Left ventricle myocardium inferior (tissue), 1 donor: Measurements from ENCODE around the gene NINJ2. TPM values are rescaled to one million over a fixed set of nuclear protein-coding genes. Genes with fewer than 3 reads are reported as not detected.
A peak's percentile ranks its signal among the peaks of the same experiment; 100 is the strongest.

Experiments used
- DNase-seq: peaks from one replicate; pipeline ENCODE4 v3.0.0-alpha.2; 2020
- H3K27ac ChIP-seq: fragments of 200-600 bp; replicated peaks from 2 replicates; pipeline ENCODE4 v1.8.0; 2021
- H3K27me3 ChIP-seq: fragments of 200-600 bp; 2 replicates; pipeline ENCODE4 v1.8.0; 2021; ENCODE audit warnings: low read depth
- H3K36me3 ChIP-seq: fragments of 200-600 bp; 2 replicates; pipeline ENCODE4 v1.8.0; 2021
- H3K4me1 ChIP-seq: fragments of 200-600 bp; 2 replicates; pipeline ENCODE4 v1.8.0; 2021
- H3K4me3 ChIP-seq: fragments of 200-600 bp; 2 replicates; pipeline ENCODE4 v1.8.0; 2021; ENCODE audit warnings: mild to moderate bottlenecking, moderate library complexity
- H3K9me3 ChIP-seq: fragments of 200-600 bp; replicated peaks from 2 replicates; pipeline ENCODE4 v1.8.0; 2021
- intact Hi-C: fragments of 100-400 bp; cut with micrococcal nuclease; formaldehyde crosslinking; loops from one replicate; pipeline ENCODE4 v1.11.0; 2022
- total RNA-seq: library from RNA; stranded (reverse); fragmentation: NEBNext Ultra II Directional; extraction: Animal tissue kit (Norgen Biotek cat#: 25700); gene quantifications from one replicate; pipeline ENCODE4 v1.2.1, GENCODE V29; 2021
- TF ChIP-seq, protein P1 (sequence below): fragments of 200-600 bp; IDR thresholded peaks from 2 replicates; pipeline ENCODE4 v1.8.0; 2021; ENCODE audit warnings: antibody characterized with exemption, mild to moderate bottlenecking, borderline replicate concordance
- donor health status: DM: no; HTN: yes; CAD: no; lungs with severe emphysema.

The NINJ2 gene
- total RNA-seq, 1 donor from 2014 or later: 4.6 TPM

DNA sequence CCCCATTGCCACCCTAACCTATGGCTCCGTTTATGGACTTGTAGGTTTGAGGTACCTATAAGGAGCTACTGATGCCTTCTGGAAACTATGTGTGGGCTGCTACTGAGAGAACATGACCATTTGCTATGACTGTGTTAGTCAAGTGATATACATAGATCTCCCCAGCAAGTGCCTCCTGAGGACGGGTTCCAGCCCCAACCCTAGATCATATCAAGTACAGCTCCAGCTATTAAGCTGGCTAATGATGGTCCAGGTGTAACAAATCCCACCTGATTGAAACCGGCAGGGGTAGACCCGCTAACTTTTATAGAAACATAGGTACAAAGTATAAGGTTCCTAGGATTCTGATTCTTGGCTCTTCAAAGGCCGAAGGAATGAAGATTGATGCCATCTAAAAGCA is 23.7 kb downstream of the NINJ2 start:
- Histone ChIP-seq H3K36me3 (no peaks in the 10 kb centered on the region), H3K4me1 (peaks cover 33% of the 10 kb centered on the region), H3K27ac (peak overlapping the region; percentile 100), H3K9me3 (no peaks in the 10 kb centered on the region), H3K4me3 (no peak overlapping the region), H3K27me3 (no peaks in the 10 kb centered on the region)
- TF ChIP-seq, protein P1, sequence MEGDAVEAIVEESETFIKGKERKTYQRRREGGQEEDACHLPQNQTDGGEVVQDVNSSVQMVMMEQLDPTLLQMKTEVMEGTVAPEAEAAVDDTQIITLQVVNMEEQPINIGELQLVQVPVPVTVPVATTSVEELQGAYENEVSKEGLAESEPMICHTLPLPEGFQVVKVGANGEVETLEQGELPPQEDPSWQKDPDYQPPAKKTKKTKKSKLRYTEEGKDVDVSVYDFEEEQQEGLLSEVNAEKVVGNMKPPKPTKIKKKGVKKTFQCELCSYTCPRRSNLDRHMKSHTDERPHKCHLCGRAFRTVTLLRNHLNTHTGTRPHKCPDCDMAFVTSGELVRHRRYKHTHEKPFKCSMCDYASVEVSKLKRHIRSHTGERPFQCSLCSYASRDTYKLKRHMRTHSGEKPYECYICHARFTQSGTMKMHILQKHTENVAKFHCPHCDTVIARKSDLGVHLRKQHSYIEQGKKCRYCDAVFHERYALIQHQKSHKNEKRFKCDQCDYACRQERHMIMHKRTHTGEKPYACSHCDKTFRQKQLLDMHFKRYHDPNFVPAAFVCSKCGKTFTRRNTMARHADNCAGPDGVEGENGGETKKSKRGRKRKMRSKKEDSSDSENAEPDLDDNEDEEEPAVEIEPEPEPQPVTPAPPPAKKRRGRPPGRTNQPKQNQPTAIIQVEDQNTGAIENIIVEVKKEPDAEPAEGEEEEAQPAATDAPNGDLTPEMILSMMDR: no peak
- DNase-seq: no peak
- intact Hi-C loops: no loop called here

DNA sequence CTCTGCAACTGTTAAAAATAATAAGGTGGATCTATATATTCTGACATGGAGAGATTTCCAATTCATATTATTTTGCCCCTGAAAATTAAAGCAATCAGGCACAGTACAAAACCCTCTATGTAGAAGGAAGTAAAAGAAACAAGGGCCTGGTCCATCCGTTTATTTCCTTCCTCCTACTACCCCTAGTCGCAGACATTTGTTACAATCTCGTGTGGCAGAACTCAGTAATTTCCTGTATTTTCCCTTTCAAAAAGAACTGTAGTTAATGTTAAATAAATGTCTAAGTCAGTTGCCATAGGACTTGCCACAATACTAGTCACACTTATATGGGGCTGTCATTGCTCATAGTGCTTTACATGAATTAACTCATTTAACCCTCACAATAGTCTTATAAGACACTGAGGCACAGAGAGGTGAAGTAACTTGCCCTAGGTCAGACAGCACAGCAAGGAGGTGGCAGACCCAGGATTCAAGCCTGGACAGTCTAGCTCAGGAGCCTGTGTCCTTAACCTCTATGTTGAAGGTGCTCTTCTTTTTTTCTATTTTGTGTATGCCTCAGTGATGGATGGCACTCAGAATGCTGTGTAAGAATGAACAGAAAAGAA is 24.2 kb downstream of the NINJ2 start:
- H3K27ac ChIP-seq: peak overlapping the region; percentile 100
- H3K4me1 ChIP-seq: peaks cover 32% of the 10 kb centered on the region
- no peak for DNase-seq
- H3K36me3 ChIP-seq: no peaks in the 10 kb centered on the region
- H3K9me3 ChIP-seq: no peaks in the 10 kb centered on the region
- intact Hi-C loops: no loop called here
- TF ChIP-seq, protein P1: no peak
- no peaks in the 10 kb centered on the region for H3K27me3 ChIP-seq
- no peak overlapping the region for H3K4me3 ChIP-seq

DNA sequence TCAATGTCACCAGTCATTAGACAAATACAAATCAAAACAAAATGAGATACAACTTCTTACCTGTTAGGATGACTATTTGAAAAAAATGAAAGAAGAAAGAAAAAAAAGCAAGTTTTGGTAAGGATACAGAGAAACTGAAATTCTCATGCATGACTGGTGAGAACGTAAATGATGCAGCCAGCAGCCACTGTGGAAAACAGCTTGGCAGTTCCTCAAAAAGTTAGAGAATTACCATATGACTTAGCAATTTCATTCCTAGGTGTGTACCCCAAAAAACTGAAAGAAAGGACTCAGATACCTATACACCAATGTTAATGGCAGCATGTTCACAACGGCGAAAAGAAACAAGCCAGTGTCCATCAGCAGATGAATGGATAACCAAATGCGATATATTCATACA is 26.6 kb downstream of the NINJ2 start:
- TF ChIP-seq, protein P1: no peak
- H3K4me1 ChIP-seq: peaks cover 45% of the 10 kb centered on the region
- intact Hi-C loops: no loop called here

DNA sequence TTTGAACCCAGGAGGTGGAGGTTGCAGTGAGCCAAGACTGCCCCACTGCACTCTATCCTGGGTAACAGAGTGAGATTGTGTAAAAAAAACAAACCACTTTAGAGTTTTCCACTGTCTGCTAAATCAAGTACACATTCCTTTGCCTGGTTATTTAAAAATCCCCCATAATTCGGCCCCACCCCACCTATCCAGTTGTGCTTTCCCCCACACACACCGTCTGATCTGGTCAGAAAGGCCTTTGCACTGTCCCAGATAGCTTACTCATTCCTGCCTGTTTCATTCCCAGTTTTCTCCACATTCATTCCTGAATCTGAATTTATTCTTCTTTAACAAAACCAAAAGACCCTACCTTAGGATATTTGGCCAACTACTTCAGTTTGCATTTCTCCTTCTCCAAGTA is 29.5 kb downstream of the NINJ2 start:
- intact Hi-C loops: no loop called here
- Histone ChIP-seq H3K36me3 (no peaks in the 10 kb centered on the region), H3K9me3 (no peaks in the 10 kb centered on the region), H3K27ac (peak overlapping the region; percentile 92), H3K4me1 (peaks cover 55% of the 10 kb centered on the region), H3K27me3 (no peaks in the 10 kb centered on the region), H3K4me3 (no peak overlapping the region)
- TF ChIP-seq, protein P1: no peak
- DNase-seq: no peak

More for the DNA sequence above, 26.6 kb downstream of the NINJ2 start:
- Histone ChIP-seq H3K9me3 (no peaks in the 10 kb centered on the region), H3K4me3 (no peak overlapping the region), H3K36me3 (no peaks in the 10 kb centered on the region), H3K27me3 (no peaks in the 10 kb centered on the region), H3K27ac (no peak overlapping the region)
- no peak for DNase-seq

DNA sequence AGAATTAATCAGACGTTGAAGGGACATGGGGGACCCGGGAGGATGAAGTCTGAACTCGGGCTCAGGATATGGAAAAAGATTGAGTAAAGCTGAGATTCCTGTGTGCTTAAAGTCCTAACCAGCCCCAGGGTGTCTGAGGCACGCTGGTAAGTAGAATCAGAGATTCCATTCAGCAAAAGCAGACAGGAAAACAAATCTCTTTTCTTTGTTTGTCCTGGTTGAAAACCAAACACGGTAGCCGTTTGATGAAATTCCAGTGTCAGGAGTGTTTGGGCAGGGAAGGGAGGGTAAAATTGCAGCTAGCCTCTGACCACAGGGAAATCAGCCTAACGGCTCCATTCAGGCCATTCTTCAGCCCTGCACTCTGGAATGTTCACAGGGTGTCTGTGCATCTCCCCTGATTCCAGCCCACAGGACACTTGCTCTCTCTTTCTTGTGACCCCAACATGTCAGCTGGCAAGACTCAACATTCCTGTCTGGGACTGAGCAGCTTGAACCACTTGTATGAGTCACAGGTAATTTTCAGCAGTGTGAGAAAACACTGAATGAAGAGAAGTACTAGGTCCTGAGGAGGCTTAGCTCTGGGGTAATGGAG is 31.0 kb downstream of the NINJ2 start:
- H3K27me3 ChIP-seq: no peaks in the 10 kb centered on the region

More for the DNA sequence above, 31.0 kb downstream of the NINJ2 start:
- intact Hi-C loops: no loop called here
- Histone ChIP-seq H3K4me3 (peak overlapping the region; percentile 20), H3K4me1 (peaks cover 70% of the 10 kb centered on the region), H3K27ac (peak overlapping the region; percentile 92), H3K9me3 (no peaks in the 10 kb centered on the region), H3K36me3 (no peaks in the 10 kb centered on the region)
- TF ChIP-seq, protein P1: no peak
- no peak for DNase-seq
